HG02642 (cell line): ENCODE measurements around the gene FBRSL1.
A peak's percentile ranks its signal among the peaks of the same experiment; 100 is the strongest.
"Not testable (repeated sequence)": the region's sequence is repeated elsewhere in the genome, so short reads cannot be mapped to it uniquely, and the experiment has no call there.

ENCODE experiments used
- ATAC-seq: cut with Tn5 transposase; IDR thresholded peaks from one replicate; pipeline ENCODE4 v1.9.1; 2021; ENCODE audit warnings: mild to moderate bottlenecking; ENCODE audit not compliant: unreplicated experiment, poor library complexity

FBRSL1 gene

GRCh38 chr12:132520421-132521199, 30.7 kb downstream of the FBRSL1 start:
- no peak for ATAC-seq

GRCh38 chr12:132521200-132521580, 31.2 kb downstream of the FBRSL1 start:
- no peak for ATAC-seq

GRCh38 chr12:132521712-132522292, 31.9 kb downstream of the FBRSL1 start:
- no peak for ATAC-seq

- no peak for ATAC-seq
These were observed 32.8 kb downstream of the FBRSL1 start for GRCh38 chr12:132522592-132523380.

- peak; percentile 45 for ATAC-seq
These were observed 33.8 kb downstream of the FBRSL1 start for GRCh38 chr12:132523576-132524331.

GRCh38 chr12:132524405-132524804, 34.5 kb downstream of the FBRSL1 start:
- no peak for ATAC-seq

- ATAC-seq, result no peak
These were observed 35.3 kb downstream of the FBRSL1 start for GRCh38 chr12:132525011-132525832.

- ATAC-seq, result no peak
These were observed 36.0 kb downstream of the FBRSL1 start for GRCh38 chr12:132525833-132526455.

GRCh38 chr12:132527186-132527882, 37.4 kb downstream of the FBRSL1 start:
- no peak for ATAC-seq

GRCh38 chr12:132527883-132528264, 37.9 kb downstream of the FBRSL1 start:
- no peak for ATAC-seq

GRCh38 chr12:132528564-132529106, 38.7 kb downstream of the FBRSL1 start:
- ATAC-seq, result no peak

GRCh38 chr12:132529156-132529839, 39.3 kb downstream of the FBRSL1 start:
- no peak for ATAC-seq

- no peak for ATAC-seq
These were observed 40.0 kb downstream of the FBRSL1 start for GRCh38 chr12:132529906-132530305.

GRCh38 chr12:132530447-132530846, 40.5 kb downstream of the FBRSL1 start:
- ATAC-seq, result no peak

GRCh38 chr12:132530851-132531250, 40.9 kb downstream of the FBRSL1 start:
- ATAC-seq, result no peak

- ATAC-seq, result not testable (repeated sequence)
These were observed 43.0 kb downstream of the FBRSL1 start for GRCh38 chr12:132532711-132533583.

- ATAC-seq, result no peak
These were observed 43.6 kb downstream of the FBRSL1 start for GRCh38 chr12:132533584-132533958.
